ENCODE measurements around the gene GSTT2B.
A peak's percentile ranks its signal among the peaks of the same experiment; 100 is the strongest.
"Not testable (repeated sequence)": the region's sequence is repeated elsewhere in the genome, so short reads cannot be mapped to it uniquely, and the experiment has no call there.

GSTT2B gene

GRCh38 chr22:23938328-23939016 lies 22.5 kb downstream of the GSTT2B start:
- no peak for DNase-seq

- no peak for DNase-seq
Measured at GRCh38 chr22:23926561-23926960, 34.4 kb downstream of the GSTT2B start.

GRCh38 chr22:23925020-23925606 lies 35.9 kb downstream of the GSTT2B start:
- DNase-seq, result no peak

GRCh38 chr22:23922921-23923320 lies 38.1 kb downstream of the GSTT2B start:
- no peak for DNase-seq

- not testable (repeated sequence) for DNase-seq
Measured at GRCh38 chr22:23921586-23922201, 39.3 kb downstream of the GSTT2B start.

- DNase-seq, result not testable (repeated sequence)
Measured at GRCh38 chr22:23920267-23920611, 40.8 kb downstream of the GSTT2B start.

GRCh38 chr22:23915290-23915689 lies 45.7 kb downstream of the GSTT2B start:
- DNase-seq, result no peak

- peak; percentile 98 for DNase-seq
Measured at GRCh38 chr22:23913661-23914353, 47.2 kb downstream of the GSTT2B start.

- DNase-seq, result no peak
Measured at GRCh38 chr22:23913306-23913660, 47.7 kb downstream of the GSTT2B start.

GRCh38 chr22:23912293-23912903 lies 48.6 kb downstream of the GSTT2B start:
- DNase-seq, result no peak

GRCh38 chr22:23911318-23911980 lies 49.5 kb downstream of the GSTT2B start:
- DNase-seq, result no peak

- no peak for DNase-seq
Measured at GRCh38 chr22:23910496-23911190, 50.4 kb downstream of the GSTT2B start.

GRCh38 chr22:23909296-23909898 lies 51.6 kb downstream of the GSTT2B start:
- DNase-seq, result no peak

- DNase-seq, result no peak
Measured at GRCh38 chr22:23908587-23909205, 52.3 kb downstream of the GSTT2B start.

GRCh38 chr22:23907423-23907822 lies 53.6 kb downstream of the GSTT2B start:
- not testable (repeated sequence) for DNase-seq
